ENCODE data around the gene RASGEF1C.
"Not testable (repeated sequence)": the region's sequence is repeated elsewhere in the genome, so short reads cannot be mapped to it uniquely, and the experiment has no call there.

The RASGEF1C gene

DNA sequence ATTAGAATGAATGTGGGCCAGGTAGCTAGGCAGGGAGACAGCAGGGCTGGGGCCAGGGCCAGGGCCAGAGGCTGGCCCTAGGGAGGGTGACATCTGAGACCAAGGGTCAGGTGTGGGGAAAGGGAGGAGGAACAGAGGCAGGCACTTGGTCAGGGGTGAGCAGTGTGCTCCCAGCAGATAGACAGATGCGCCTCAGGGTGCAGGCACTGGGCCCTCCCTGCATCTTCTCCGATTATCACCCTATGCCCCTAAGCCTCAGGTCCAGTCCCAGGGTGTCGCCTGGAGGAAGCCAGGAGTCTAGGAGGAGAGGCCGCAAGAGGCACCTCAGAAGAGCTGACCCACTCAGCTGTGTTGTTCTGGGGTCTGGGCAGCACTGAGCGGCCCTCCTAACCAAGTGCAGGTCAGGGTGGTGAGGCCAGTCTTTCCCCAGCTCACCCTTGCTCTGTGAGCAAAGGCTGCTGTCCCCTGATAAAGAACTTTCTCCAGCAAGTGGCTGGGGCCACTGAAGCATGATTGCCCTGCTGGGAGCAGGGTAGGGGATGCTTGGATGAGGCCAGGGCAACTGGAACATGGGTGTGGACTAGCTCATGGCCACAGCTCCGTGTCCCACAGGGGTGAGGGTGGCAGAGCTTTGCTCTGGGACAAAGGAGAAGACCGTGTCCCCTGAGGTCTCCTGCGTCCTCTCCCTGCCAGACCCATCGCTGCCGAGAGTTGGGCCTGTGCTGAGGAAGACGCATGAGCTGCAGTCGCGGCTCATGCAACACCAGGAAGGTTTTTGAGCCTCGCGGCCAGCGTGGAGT, 2.1 kb upstream of the RASGEF1C start:
- no peak for DNase-seq

DNA sequence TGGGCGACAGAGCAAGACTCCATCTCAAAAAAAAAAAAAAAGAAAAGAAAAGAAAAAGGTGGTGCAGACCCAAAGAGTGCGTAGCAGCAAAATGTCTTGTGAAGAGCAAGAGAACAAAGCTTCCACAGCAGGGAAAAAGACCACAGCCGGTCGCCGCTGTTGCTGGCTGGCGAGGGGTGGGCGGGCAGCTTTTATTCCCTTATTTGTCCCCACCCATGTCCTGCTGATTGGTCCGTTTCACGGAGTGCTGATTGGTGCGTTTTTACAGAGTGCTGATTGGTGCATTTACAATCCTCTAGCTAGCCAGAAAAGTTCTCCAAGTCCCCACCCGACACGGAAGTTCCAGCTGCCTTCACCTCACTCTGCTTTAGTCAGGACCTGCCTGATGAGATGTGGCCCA, 1.1 kb upstream of the RASGEF1C start:
- not testable (repeated sequence) for DNase-seq

DNA sequence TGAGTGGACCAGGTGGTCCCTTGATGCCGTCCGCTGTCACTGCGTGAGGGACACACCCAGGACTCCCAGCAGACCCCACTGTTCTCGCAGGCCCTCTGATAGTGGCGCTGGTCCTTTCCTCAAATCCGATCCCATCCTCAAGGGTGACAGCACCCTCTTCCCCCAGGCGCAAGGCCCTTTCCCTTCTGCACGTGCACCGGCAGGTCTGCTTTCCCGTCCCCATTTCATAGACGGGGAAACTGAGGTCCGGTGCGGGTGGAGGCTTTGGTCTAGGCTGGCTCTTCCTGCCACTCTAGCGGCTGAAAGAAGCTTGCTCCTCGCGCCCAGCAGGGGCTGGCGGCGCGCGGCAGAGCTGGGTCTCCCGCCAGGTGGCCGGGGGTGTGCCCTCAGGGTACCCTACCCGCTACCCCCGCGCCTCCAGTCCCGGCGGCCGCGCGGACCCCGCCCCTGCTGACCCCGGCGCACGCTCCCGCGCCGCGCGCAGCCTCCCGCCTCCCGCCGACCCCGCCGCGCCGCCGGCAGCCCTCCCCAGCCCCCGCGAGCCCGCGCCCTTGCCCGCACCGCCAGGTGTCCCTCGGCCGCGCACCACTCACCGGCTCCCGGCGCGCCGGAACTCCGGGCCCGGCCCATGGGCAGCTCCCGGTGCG, 453 bp downstream of the RASGEF1C start:
- no peak for DNase-seq

DNA sequence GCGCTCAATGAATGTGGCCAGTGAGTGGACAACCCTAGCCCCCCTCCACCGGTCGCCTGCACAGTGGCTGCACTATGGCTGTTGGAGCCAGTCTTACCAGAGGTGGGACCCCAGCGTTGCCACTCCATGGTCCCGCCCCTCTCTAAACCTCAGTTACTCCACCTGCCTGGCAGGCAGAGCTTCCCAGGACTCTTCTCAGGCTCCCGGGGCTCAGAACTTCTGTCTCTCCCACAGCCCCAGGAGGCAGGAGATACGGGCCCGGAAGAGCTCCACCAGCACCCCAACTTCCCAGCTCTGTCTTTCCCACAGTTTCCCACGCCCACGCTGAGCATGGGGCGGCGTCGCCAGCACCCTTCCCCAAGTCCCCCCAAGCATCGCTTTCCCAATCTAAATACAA, 975 bp downstream of the RASGEF1C start:
- no peak for DNase-seq

DNA sequence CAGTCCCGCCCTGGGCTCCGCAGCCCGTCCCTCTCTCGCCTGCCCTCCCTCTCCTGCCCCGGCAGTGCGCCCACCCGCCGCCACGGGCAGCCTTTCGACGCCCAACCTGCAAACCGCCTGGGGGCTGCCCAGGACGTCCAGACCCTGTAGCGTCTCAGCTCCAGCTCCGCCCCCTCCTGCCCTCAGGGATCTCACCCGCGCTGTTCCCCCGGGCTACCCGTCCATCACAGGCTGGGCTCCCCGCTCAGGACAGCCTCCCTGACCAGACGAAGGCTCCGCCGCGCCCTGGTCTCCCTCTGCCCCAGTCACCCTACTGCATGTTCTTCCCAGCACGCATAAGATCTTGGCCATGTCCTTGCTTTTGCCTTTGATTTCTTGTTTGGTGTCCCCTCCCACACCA, 1.4 kb downstream of the RASGEF1C start:
- no peak for DNase-seq

DNA sequence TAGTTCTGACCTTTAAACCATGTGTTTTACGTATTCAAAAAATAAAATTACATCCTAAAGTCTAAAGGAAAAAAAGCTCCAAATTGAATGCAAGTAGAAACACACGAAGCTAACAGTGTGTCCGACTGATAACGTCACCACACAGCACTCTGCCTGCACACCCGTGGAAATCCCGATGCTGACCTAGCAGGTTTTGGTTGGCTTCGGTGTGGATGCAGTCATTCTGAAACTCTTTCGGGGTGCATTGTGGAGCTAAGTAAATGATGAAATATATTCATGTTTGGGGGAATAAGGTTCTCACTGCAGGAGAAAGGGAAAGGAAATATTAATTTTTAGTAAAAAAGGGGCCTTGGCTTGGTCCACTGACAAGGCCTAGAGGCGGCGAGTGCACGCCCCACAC, 2.0 kb downstream of the RASGEF1C start:
- no peak for DNase-seq

DNA sequence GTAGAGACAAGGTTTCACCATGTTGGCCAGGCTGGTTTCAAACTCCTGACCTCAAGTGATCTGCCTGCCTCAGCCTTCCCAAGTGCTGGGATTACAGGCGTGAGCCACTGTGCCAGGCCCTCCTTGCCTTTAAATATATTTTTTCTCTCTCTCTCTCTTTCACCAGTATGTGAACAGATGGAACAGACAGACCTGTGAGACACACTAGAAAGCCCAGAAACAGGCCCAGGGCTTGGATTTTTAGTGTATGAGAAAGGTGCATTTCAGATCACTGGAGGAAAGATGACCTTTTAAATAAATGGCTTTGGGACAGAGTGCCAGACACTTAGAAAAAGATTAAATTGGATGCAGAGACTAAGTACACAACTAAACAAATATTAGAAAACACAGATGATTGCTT, 3.1 kb downstream of the RASGEF1C start:
- no peak for DNase-seq

DNA sequence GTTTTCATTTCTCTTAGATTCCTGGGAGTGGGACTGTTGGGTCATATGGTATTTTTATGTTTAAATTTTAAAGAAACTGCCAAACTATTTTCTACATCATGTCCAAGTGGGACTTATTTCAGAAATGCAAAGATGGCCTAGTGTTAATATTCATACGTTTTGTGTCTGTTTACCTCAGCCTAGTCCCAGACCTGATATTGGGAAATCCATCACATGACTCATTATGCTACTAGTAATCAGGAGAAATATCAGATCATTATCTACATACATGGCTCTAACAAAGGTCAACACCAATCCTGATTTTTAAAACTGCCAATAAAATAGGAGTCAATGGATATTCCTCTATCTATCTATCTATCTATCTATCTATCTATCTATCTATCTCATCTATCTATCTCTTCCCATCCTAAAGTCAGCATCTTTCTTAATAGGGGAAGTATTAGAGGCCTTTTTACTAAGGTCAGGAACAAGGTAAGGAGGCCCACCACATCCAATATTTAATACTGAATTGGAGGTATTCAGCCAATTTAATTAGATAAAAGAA, 4.7 kb downstream of the RASGEF1C start:
- no peak for DNase-seq

DNA sequence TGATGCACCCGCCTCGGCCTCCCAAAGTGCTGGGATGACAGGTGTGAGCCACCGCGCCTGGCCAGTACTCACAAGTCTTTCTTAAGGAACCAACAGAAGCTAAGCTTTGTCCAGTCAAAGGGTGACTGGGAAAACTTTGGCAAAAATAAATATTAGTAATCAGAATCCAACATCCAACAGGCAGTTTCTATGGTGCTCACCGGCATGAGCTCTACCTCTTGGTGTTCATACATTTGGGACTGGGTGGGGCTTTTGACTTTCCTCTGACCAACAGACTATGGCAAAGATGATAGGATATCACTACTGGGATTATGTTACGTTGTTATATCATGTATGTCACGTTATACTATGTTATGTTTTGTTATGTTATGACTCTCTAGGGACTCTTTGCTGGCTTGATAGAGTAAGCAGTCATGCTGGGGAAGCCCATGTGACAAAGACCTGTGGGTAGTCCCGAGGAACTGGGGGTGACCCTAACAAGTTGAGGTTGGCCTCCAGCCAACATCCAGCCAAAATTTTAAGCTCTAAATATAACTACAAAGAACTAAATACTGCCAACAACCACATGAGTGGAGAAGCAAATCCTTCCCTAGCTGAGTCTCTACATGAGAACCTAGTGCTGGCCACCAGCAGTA, 6.0 kb downstream of the RASGEF1C start:
- DNase-seq: no peak

DNA sequence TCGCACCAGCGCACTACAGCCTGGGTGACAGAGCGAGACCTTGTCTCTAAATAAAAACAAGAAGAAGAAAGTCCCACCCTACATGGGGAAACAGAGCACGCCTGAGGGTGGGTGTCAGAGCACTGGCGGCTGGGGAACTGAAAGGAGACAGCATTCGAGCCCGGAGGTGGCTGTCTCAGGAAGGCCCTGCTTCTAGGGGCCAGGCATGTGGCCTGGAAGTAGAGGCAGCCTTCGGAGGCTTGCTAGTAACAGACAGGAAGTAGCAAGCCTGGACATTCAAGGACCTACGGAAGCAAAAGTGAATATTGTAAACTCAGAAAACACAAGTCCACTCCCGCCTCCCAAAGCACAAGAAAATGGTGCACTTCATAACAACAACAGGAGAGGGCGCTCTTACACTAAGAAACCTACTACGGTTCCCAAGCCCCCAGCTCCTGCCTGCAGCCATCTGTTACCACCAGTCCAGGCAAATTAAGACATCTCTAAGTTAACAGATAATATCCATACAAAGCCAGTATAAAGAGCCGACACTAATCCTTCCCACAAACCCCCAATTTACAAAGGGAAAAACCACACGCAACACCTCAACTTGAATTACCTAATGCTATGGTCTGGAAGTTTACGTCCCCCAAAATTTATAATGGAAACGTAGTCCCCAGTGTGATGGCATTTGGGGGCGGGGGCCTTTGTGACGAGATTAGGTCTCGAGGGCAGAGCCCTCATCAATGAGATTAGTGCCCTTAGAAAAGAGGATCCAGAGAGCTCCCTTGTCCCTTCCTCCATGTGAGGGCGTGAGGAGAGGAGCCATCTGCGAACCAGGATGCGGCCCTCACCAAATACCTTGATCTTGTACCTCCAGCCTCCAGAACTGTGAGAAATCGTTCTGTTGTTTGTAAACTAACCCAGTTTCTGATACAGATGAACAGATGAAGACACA, 7.7 kb downstream of the RASGEF1C start:
- DNase-seq: no peak

DNA sequence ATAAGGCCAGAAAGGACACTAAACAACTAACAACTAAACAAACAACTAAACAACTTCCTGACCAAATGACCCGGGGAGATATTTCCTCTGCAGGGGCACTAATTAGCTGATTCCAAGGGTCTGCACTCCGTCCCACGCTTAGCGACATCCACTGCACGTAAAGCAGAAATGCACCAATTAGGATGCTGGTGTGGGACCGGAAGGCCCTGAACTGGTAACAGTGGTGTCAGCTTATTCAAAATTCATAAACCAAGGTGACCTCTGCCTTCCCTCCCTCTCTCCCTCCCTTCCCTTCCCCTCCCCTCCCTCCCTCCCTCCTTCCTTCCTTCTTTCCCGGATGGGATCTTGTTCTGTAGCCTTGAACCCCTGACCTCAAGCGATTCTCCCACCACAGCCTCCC, 9.6 kb downstream of the RASGEF1C start:
- DNase-seq: no peak

DNA sequence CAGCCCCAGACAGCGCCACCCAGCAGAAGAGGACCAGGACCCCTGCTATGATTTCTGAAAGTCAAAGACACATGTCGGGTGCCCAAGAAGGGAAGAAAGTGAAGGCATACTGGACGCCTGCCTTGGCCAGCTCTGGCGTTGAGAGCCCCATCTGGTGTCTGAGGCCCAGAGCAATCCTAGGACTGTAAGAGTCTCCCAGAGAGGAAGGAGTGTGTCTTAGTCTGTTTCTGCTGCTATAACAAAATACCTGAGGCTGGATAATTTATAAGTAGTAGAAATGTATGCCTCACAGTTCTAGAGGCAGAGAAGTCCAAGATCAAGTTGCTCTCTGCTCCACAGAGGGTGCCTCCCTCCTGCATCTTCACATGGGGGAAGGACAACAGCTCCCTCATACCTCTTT, 10.8 kb downstream of the RASGEF1C start:
- no peak for DNase-seq

DNA sequence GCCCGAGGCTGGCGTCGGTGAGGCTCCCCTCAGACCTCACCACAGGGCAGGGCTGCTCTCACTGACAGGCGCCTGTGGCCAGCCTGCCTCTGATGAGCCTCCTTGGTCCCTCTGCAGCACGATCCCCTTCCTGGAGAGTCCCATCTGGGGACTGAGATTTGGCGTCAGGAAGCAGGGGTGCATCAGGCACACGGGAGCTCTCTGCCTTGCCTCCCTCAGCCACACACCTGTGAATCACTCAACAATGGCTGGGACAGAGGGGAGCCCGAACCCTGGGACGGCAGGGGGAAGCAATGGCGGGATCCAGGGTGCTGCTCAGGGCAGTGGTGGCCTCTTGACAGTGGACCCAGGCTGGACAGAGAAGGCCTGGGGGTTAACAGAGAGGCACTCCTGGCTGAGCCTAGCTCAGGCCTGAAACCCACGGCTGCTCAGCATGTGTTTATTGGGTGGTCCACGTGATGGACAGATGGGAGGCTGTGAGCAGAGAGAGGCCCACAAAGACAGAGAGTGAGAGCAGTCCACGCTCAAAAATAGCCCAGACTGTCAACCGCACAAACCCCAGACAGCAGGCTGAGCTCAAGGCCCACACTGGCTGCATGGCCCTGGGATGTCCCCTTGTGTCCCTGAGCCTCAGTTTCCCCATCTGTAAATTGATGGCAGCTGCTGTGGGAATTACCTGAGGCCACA, 11.9 kb downstream of the RASGEF1C start:
- DNase-seq: no peak

DNA sequence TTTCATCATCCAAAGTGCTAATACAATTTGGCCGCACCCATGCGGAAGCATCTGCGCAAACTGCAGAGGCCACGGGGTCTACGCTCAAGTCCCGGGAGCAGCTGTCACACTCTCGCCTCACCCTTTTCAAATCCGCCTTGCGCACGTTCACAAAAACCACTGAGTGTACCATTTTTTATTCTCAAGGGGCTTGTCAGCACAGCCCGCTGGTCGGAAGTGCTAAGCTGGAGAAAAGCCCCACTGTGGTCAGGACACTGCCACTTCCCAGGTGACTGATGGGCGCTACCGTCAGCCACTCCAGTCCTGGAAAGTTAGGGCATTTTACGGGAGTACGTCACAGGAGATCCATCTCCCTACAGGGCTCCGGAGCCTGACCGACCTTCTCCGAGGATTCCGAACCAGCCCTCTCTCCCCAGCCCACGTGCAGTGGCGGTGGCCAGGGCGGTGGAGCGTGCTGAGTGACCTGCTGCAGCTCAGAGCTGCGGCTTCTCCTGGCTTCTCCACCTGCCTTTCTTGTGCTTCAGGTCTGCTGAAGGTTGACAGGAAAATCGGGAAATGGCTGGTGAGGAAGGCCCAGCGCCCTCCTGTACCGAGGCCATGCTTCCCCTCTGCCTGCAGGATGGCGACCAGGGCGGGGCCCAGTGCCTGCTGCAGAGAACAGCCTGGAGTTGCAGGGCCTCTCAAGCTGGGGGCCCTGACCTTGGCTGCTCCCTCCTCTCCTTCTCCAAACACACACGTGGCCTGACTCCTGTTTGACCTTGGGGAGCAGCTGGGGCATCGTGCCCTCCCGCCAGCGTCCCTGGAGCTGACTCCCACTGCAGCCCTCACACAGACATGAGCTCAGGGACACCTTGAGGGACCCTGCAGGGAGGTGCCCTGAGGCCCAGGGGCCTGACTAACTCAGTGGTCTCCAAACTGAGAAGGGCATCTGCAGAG, 14.3 kb downstream of the RASGEF1C start:
- no peak for DNase-seq

DNA sequence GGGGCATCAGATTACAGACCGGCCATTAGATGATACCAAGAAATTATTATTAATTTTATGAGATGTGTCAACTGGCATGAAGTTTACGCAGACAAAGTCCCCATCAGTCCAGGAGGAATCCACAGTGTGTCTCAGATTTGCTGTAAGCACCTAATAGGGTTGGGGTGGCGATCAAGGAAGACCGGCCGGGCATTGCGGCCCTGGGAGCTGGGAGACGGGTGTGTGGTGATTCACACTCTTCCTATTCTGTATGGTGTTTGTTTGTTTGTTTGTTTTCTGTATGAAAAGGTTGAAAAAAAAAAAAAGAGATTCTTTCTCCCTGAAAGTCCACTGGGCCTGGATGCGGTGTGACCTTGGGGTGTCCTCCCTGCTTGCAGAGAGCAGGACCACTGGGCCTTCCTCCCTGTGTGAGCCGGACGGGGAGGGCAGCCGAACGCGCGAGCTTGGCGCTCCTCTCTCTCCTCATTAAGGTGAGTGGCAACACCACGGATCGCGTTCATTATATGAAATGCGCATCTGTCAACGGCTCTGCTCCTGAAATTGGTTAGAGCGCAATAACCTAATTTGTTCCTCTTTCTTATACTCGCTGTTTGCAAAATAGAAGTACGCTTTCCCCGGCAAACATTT, 15.1 kb downstream of the RASGEF1C start:
- DNase-seq: no peak

DNA sequence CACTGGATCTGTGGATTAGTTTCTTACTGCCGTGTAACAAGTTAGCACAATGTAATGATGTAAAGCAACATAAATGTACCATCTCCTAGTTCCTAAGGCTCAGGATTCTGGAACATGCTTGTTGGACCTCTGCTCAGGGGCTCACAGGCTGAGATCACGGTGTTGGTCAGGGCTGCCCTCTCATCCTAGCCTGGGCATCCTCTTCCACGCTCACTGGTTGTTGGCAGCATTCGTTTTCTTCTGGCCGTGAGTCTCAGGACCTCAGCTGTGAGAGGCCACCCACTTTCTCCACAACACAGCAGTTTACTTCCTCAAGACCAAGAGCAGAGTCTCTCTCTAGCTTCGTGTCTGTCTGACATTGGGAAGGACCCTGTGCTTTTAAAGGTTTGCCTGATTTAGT, 17.3 kb downstream of the RASGEF1C start:
- no peak for DNase-seq

DNA sequence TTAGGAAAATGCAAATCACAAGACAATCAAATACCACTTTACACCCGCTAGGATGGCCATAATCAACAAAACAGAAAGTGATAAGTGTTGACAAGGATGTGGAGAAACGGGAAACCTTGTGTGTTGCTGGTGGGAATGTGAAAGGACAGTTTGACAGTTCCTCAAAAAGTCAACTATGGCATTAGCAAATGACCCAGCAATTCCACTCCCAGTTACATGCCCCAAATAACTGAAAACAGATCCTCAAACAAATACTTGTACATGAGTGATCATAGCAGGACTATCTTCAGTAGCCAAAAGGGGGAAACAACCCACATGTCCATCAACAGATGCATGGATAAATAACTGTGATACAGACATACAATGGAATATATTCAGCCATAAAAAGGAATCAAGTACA, 21.2 kb downstream of the RASGEF1C start:
- DNase-seq: no peak

DNA sequence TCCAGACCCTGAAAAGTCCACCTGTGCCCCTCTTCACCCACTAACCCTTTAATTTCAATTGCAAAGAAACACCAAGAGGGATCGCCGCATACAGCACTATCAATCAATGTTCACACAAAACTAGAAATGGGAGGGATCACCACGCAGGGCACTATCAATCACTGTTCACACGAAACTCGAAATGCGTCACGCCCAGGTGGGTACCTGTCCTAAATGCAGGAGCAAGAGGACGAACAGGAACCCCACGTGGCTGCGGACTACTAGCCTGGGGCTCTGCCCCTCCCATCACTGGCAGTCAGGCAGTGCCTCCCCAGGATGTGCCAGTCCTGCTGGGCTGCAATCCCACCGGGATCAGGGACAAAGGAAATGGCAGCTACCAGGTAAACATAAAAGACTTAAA, 28.2 kb downstream of the RASGEF1C start:
- no peak for DNase-seq

DNA sequence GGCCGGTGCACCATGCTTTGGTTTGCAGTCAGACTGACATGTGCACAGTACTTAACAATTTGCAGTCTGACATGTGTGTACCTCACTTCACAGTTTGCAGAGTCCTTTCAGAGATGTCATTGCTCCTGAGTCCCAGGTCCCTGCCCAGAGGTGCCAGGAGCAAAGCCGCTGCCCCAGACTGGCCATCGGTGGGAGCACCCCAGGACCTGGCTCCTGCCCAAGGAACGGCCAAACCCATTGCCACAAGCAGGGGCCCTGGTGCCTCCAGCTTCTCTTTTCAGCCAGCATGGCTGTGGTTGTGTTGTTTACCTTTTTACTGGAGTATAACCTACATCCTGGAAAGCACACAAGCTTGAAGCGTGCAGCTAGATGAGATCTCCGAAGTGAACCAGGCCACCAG, 28.6 kb downstream of the RASGEF1C start:
- DNase-seq: no peak
